GM23248 (cell line): Measurements from ENCODE around the gene KATNB1.

Experiments used
- EZH2 ChIP-seq: fragments of 200-600 bp; sonication (generic); IDR thresholded peaks from 2 replicates; pipeline ENCODE4 v1.6.1; 2018; ENCODE audit warnings: antibody characterized with exemption, mild to moderate bottlenecking; ENCODE audit not compliant: insufficient read depth, poor library complexity, severe bottlenecking
- EZH2phosphoT487 ChIP-seq: fragments of 200-600 bp; sonication (generic); IDR thresholded peaks from 2 replicates; pipeline ENCODE4 v1.6.1; 2018; ENCODE audit warnings: antibody characterized with exemption, moderate library complexity, mild to moderate bottlenecking, low read depth; ENCODE audit not compliant: insufficient read depth

GRCh38 chr16:57727610-57728009 lies 8.0 kb upstream of the KATNB1 start:
- TF ChIP-seq EZH2 (no peak), EZH2phosphoT487 (no peak)
